ENCODE data around the gene RPL5. TPM values are rescaled to one million over a fixed set of nuclear protein-coding genes. Genes with fewer than 3 reads are reported as not detected.

The RPL5 gene
- total RNA-seq (2022; extraction: Qiagen RNA extraction; ENCODE audit: low read depth), result 1,140 to 1,308 TPM (median 1,158 TPM) in 5 replicates

DNA sequence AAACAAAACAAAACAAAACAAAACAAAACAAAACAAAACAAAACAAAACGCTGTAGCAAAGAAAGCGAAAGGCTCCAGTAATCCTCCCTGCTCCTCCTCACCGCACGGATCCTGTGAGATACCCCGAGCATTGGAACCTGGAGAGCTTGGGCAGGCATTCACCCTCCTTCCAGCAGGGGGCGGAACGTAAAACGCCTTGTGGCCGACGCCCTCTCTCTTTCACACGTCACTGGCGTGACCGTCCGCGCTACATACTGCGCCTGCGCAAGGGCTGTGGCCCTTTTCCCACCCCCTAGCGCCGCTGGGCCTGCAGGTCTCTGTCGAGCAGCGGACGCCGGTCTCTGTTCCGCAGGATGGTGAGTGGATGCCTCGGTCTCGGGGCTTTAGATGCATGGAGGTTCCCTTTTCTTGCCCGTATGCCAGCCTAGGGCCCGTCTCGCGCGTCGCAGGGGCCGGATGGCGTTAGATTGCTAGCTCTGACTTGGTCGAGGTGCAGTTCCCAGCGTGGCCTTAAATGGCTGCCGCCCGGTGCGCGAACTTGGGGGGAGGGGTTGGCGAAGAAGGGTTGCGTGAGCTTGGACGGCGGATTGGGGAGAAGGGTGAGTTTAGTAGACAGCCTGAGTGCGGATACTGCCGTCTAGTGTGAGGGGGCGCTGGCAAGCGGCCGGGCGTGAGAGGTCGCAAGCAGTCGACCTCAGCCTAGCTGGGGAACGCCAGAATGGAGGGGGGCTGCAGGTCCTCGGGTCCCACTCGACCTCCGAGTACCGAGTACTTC lies at the start of gene RPL5:
Gene RPL5 (plus strand): TSS at position 279 of the 775 bp plus-strand sequence. CDS start 75 bp downstream, at position 354.

DNA sequence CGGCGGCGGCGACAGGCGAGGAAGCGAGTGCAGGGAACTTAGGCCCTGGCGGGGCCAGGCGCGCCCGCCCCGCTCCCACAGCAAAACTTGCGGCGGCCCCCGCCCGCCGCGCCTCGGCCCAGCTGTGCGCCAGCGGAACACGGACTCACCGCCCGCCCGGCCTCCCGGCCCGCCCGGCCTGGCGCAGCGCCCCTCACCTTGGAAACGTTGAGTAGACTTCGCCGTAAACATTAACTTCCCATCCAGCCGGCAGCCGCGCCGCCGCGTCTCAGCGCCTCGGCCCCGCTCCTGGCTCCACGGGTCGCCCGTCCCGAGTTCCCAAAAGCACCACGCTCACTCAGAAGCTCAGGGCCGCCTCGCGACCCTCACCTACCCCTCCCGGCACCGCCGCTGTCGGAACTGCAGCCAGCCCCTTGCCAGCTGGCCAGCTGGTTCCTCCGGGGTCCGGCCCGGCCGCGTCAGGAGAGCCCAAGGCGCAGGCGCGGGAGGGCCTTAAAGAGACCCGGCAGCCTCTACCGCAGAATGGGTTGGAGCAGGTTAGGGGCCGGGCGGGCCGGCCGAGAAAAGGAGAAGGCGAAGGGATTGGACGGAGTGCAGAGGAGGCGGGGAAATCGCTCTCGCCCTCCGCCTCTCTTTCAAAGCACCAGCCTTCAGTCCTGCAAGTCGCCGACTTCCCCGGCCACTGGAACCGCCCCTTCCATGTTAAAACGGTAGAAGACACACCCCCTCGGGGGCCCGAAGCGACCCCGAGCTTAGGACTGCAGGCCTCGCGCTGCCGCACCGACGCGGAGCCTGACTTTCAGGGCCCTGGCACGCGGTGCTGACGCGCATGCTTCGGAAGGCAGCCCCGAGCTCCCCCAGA lies 47.0 kb upstream of the RPL5 start, which contains the start of gene EVI5:
Gene EVI5 (minus strand): TSS at position 470 of the 862 bp plus-strand sequence. CDS start 48,562 bp downstream, outside the sequence.

Other genes with a start within 250 kb of the RPL5 start
- 4.5 to 8.5 TPM (median 6.3 TPM) in 5 replicates for gene EVI5, start 46.9 kb upstream of the RPL5 start, total RNA-seq (2022; extraction: Qiagen RNA extraction; ENCODE audit: low read depth)
- gene DIPK1A, start 129.4 kb downstream of the RPL5 start, total RNA-seq (2022; extraction: Qiagen RNA extraction; ENCODE audit: low read depth), result 4.0 to 10.7 TPM (median 9.7 TPM) in 5 replicates
- 10.4 to 17.1 TPM (median 12.3 TPM) in 5 replicates for gene MTF2, start 247.2 kb downstream of the RPL5 start, total RNA-seq (2022; extraction: Qiagen RNA extraction; ENCODE audit: low read depth)

All from A549 treated with RU486 at 1 μM for 4 hours (cell line).